ENCODE results near the gene ANKS1B. TPM values are rescaled to one million over a fixed set of nuclear protein-coding genes. Genes with fewer than 3 reads are reported as not detected.

Gene ANKS1B
- total and polyA plus RNA-seq, 10 of the 15 experiments (the other 5 are each of a cell fraction or from before 2014, with no cell fraction given): 0.16 to 1.3 (median 0.82) TPM; not detected in 7

- H3K4me2 ChIP-seq (ENCODE audit: control insufficient read depth, insufficient read depth): no peak overlapping the region
- ATAC-seq: no peak
- ChIA-PET POLR2A (no interaction called here), RAD21 (ENCODE audit: unreplicated experiment) (no interaction called here), SMC1A (ENCODE audit: uncharacterized antibody, unreplicated experiment) (interaction anchor here (1.7 kb wide), 1 partner anchor 8 kb away, joined by 6 read pairs; no protein-coding TSS in a partner anchor), CTCF (no interaction called here)
- H3K27me3 ChIP-seq (replicated peaks in 1 of 2; ENCODE audit: control insufficient read depth in 2 of 2, insufficient read depth in 2 of 2, low read length in 1 of 2): no peaks in the 10 kb centered on the region
- no peaks in the 10 kb centered on the region for H4K20me1 ChIP-seq (ENCODE audit: control insufficient read depth, insufficient read depth)
- no peaks in the 10 kb centered on the region for H3K4me1 ChIP-seq (ENCODE audit: control insufficient read depth, insufficient read depth, low read length)
- 36% methylated on average over 3 of the region's 3 CpGs for WGBS (ENCODE audit: insufficient coverage, insufficient replicate concordance, low lambda C conversion rate, missing lambda C conversion rate)
- H3K27ac ChIP-seq (ENCODE audit: control insufficient read depth, insufficient read depth): no peak overlapping the region
- H3K9ac ChIP-seq (ENCODE audit: control insufficient read depth, insufficient read depth, low read length): no peak overlapping the region
- FAIRE-seq: no peak
- H3K9me3 ChIP-seq (replicated peaks; ENCODE audit: control insufficient read depth, insufficient read depth, low read length): no peaks in the 10 kb centered on the region
- in situ Hi-C loops (cut with MboI) (no loop called here), intact Hi-C loops (cut with micrococcal nuclease; ENCODE audit: unreplicated experiment) (no loop called here)
- H3K79me2 ChIP-seq (ENCODE audit: control insufficient read depth, insufficient read depth, low read length): no peaks in the 10 kb centered on the region
- TF ChIP-seq RELB (IDR thresholded peaks at IDR 0.05; ENCODE audit: low read depth): no peak
- TF ChIP-seq PAX5 (IDR thresholded peaks at IDR 0.05; ENCODE audit: borderline replicate concordance, low read depth, low read length): no peak
- no peak for TF ChIP-seq SREBF1 (IDR thresholded peaks at IDR 0.05; ENCODE audit: low read length)
- no peak for TF ChIP-seq IRF3 (IDR thresholded peaks at IDR 0.05)
- no peak for TF ChIP-seq NFIC (IDR thresholded peaks at IDR 0.05; ENCODE audit: low read depth, low read length)
- TF ChIP-seq CBFB (IDR thresholded peaks at IDR 0.05; ENCODE audit: low read depth): no peak
- no peak for TF ChIP-seq ZBED1 (IDR thresholded peaks at IDR 0.05; ENCODE audit: borderline replicate concordance)
- no peak for TF ChIP-seq POU2F2 (IDR thresholded peaks at IDR 0.05; ENCODE audit: borderline replicate concordance, low read depth, low read length)
- TF ChIP-seq ESRRA (IDR thresholded peaks at IDR 0.05; ENCODE audit: low read length): no peak
- TF ChIP-seq, protein P1, sequence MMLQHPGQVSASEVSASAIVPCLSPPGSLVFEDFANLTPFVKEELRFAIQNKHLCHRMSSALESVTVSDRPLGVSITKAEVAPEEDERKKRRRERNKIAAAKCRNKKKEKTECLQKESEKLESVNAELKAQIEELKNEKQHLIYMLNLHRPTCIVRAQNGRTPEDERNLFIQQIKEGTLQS (IDR thresholded peaks at IDR 0.05; ENCODE audit: borderline replicate concordance, extremely low read depth, low read depth, low read length): no peak
- no peak for TF ChIP-seq HSF1 (IDR thresholded peaks at IDR 0.05; ENCODE audit: low read depth, low read length)
- no peak for TF ChIP-seq ZNF207 (IDR thresholded peaks at IDR 0.05; ENCODE audit: borderline replicate concordance)
- no peak for TF ChIP-seq KAT2A (conservative IDR thresholded peaks at IDR 0.05; ENCODE audit: control insufficient read depth, low read depth, low read length)
- no peak for TF ChIP-seq ZBTB40 (IDR thresholded peaks at IDR 0.05; ENCODE audit: borderline replicate concordance)
- no peak for TF ChIP-seq CREM (IDR thresholded peaks at IDR 0.05; ENCODE audit: low read depth)
- H3K36me3 ChIP-seq (ENCODE audit: control insufficient read depth in 2 of 2, insufficient read depth in 2 of 2, low read length in 1 of 2): no peaks in the 10 kb centered on the region; a peak in 2 of 4 replicates
- BruUV-seq (replicated peaks): no TSS peak
- no peak overlapping the region for H2AFZ ChIP-seq (ENCODE audit: control insufficient read depth, low read depth, low read length)
- no peak overlapping the region for H3K4me3 ChIP-seq
- DNase-seq (ENCODE audit: low read depth, low spot score): no peak
Measured at GRCh38 chr12:98738002-98738401, 1246.7 kb downstream of the ANKS1B start.
